DOHH2 (cell line): Measurements from ENCODE around the gene DHRS2.

Source experiments
- EZH2phosphoT487 ChIP-seq: fragments of 200-600 bp; sonication (generic); IDR thresholded peaks from 2 replicates; pipeline ENCODE4 v1.6.1; 2017; ENCODE audit warnings: borderline replicate concordance, mild to moderate bottlenecking, antibody characterized with exemption, low read length, moderate library complexity, mixed read lengths
- TF ChIP-seq, protein P1 (sequence below): fragments of 200-600 bp; sonication (generic); IDR thresholded peaks from one replicate; pipeline ENCODE4 v1.5.1; 2014; ENCODE audit warnings: antibody characterized with exemption, mild to moderate bottlenecking, low read depth, low read length; ENCODE audit not compliant: poor library complexity, severe bottlenecking

DNA sequence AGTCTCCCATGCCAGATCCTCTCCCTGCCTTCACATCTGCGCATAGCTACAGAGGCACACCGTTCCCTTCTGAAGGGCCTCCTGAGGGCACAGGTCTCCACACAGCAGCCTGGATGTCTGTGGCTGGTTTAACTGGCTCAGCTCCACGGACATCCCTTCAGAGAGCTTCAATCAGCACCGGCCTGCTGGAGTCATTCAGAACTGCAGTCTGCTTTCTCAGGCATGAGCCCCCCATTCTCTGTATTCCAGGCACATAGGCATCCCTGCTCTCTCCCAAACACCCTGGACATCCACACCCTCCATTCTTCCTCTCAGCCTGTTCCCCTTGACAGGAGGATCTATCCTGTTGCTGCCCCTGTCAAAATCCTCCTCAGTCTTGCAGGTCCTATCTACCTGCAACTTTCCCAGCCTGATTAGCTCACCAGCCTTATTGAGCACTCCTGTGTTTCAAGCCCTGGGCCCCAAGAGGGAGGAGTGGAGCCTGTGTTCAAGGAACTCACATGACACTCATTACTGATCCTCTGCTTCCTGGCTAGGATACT lies 2.9 kb upstream of the DHRS2 start:
- TF ChIP-seq, protein P1, sequence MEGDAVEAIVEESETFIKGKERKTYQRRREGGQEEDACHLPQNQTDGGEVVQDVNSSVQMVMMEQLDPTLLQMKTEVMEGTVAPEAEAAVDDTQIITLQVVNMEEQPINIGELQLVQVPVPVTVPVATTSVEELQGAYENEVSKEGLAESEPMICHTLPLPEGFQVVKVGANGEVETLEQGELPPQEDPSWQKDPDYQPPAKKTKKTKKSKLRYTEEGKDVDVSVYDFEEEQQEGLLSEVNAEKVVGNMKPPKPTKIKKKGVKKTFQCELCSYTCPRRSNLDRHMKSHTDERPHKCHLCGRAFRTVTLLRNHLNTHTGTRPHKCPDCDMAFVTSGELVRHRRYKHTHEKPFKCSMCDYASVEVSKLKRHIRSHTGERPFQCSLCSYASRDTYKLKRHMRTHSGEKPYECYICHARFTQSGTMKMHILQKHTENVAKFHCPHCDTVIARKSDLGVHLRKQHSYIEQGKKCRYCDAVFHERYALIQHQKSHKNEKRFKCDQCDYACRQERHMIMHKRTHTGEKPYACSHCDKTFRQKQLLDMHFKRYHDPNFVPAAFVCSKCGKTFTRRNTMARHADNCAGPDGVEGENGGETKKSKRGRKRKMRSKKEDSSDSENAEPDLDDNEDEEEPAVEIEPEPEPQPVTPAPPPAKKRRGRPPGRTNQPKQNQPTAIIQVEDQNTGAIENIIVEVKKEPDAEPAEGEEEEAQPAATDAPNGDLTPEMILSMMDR, result no peak
- no peak for TF ChIP-seq EZH2phosphoT487
